Activated effector memory CD4-positive, alpha-beta T cell treated with Interleukin-2 at 50 U/mL for 16 hours (primary cell): ENCODE results near the gene STEAP1B.
"Not testable (repeated sequence)": the region's sequence is repeated elsewhere in the genome, so short reads cannot be mapped to it uniquely, and the experiment has no call there.

Source experiments
- DNase-seq: peaks from one replicate; pipeline ENCODE4 v3.0.0-alpha.2; 2020

Gene STEAP1B

DNA sequence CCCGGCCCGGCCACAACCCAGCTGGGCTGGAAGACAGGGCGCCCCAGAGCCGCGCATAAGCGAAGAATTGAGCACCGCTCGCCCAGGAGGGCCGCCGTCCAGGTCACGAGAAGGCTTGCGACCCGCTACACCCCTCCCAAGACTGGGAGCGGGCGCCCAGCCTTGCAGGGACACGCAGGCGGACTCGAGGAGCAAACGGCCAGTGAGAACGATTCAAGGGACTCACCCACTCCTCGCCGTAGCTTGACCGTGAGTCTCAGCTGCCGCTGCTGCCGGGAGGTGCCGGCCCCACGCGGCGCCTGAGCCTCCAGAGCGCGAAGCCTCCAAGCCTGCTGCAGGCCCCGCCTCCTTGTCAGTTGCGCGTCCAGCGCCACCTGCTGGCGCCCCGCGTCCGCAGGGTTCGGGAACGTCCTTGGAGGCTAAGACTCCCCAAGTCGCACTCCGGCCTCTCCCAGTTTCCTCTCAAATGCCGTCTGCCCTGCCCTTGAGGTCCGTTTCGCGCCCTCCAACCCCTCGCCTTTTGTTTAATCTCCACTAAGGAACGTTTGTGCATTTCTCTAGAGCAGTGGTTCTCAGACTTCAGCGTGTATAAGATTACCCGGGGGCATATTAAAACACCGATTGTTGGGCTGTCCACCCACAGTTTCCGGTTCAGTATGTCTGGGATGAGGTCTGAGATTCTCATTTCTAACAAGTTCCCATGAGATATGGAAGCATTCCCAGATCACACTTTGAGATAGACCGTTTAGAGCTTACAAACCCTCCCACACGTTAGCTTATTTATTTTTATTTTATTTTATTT, at the start of gene STEAP1B:
Gene STEAP1B (minus strand): TSS at position 301 of the 802 bp plus-strand sequence. CDS start 5,333 bp downstream, outside the sequence.
- DNase-seq = peak; percentile 71

DNA sequence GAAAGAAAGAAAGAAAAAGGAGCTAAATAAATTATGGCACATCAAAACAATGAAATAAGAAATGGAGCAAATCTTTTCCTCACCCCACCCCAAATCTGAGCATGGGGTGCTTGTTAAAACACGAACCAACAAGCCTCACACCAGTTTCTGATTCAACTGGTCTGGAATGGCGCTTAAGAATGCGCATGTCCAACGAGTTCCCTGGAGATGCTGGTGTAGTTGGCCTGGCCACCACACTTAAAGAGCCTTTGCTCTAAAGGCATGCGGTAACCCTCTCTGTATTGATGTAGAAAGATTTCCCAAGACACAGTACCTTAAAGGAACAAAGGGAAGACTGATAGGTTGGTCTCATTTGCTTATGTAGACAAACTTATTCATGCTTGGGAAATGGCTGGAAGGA, 49.1 kb upstream of the STEAP1B start:
- no peak for DNase-seq

- DNase-seq = no peak
Observed at GRCh38 chr7:22548313-22548712, 48.3 kb upstream of the STEAP1B start.

- no peak for DNase-seq
Observed at GRCh38 chr7:22546769-22547168, 46.8 kb upstream of the STEAP1B start.

DNA sequence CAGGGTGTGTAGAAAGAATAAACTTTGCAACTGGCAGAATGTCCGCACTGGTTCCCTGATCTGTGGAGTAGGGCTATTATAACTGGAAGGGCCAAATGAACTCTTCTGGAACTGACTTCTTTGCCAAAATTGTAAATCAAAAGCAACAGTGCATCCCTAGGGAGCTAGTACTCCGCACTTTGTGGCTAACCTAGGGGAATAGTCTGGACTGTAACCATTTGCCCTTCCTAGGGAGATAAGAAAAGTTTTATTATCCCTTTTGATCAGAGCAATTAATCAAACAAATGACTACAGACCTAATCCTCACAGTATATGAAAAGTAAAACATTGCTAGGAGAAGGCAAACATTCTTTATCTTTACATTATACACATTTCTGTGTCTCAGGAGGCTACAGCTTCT, 45.5 kb upstream of the STEAP1B start:
- DNase-seq = no peak

DNA sequence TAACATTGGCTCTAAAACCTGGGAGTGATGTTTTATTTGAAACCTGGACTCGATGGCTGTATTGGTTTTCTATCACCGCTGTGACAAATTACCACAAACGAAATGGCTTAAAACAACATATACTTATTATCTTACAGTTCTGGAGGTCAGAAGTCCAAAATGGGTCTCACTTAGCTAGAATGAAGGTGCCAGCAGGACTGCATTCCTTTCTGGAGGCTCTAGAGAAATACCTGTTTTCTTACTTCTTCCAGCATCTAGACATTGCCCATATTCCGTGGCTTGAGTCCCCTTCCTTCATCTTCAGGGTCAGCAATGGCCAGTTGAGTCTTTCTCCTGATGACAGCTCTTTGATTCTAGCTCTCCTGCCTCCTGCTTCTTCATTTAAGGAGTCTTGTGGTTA, 44.3 kb upstream of the STEAP1B start:
- no peak for DNase-seq

DNA sequence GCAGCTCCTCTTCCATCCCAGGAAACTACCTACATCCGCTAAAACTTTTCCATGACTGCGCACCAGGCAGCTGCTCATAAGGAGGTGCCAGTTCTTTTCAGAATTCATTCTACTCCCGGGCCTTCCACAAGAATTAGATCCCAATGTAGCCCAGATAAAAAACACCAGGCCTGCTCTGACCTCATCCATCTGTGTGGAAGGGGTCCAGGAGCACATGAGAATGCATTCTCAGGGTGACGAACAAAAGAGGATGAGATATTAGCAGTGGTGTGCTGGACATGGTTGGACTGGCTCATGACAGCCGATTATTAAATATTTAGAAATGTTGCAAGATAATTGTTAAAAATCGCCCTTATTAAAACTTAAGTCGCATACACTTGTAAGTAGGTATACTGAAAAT, 43.2 kb upstream of the STEAP1B start:
- DNase-seq = no peak

DNA sequence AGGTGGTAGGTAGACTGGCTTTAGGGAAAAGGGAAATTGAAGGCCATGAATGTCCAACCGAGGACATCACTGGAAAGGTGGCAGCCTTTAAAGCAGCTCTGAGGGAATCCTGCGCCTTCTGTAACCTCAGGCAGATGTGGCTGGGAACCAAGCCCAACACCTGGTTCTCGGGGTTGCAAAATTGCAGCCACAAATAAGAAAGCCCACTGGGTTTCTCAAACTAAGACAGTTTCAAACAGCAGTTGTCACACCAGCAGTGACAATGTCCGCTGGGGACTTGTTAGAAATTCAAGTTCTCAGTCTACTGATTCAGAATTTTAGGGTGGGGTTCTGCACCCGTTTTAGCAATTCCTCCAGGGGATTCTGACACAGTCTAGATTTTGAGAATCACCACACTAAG, 42.7 kb upstream of the STEAP1B start:
- DNase-seq = no peak

GRCh38 chr7:22542254-22542653, 42.3 kb upstream of the STEAP1B start:
- DNase-seq = no peak

GRCh38 chr7:22541789-22542188, 41.8 kb upstream of the STEAP1B start:
- no peak for DNase-seq

DNA sequence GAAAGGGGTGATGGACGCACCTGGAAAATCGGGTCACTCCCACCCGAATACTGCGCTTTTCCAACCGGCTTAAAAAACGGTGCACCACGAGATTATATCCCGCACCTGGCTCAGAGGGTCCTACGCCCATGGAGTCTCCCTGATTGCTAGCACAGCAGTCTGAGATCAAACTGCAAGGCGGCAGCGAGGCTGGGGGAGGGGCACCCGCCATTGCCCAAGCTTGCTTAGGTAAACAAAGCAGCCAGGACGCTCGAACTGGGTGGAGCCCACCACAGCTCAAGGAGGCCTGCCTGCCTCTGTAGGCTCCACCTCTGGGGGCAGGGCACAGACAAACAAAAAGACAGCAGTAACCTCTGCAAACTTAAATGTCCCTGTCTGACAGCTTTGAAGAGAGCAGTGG, 28.5 kb upstream of the STEAP1B start:
- DNase-seq = not testable (repeated sequence)

- DNase-seq = not testable (repeated sequence)
Observed at GRCh38 chr7:22524353-22524947, 24.5 kb upstream of the STEAP1B start.

DNA sequence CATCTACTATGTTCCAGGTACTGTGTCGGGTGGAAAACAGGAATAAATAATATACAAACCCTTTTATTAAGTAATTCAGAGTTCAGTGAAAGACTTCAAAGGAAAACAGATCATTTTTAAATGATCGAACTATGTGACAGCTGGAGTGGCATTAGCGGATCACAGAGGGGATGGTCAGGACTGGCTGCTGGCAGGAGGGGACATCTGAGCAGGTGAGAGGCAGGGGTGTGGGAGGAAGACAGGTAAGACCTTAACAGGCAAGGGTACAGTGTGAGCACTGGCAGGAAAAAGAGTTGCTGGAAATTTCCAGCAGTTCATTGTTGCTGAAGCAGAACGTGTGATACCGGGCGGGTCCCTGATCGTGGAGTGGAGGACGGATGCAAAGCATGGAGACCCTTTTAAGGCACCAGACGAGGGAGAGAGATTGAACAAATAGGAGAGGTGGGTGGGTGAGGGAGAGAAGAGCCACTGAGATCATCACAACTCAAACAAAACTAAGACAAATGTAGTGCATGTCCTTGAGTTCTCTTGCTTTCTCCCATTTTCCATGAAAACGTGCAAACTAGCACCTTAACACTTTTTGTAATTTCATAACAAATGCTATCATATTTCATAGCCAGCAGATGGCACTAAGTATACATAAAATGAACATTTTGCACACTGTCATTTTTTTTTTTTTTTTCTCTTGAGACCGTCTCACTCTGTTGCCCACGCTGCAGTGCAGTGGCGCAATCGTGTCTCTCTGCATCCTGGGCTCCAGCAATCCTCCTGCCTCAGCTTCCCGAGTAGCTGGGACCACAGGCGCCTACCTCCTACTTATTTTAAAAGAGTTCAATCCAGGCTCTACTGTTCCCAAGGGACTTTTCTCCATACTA, 23.7 kb upstream of the STEAP1B start:
- not testable (repeated sequence) for DNase-seq

- not testable (repeated sequence) for DNase-seq
Observed at GRCh38 chr7:22519560-22519959, 19.6 kb upstream of the STEAP1B start.

- DNase-seq = not testable (repeated sequence)
Observed at GRCh38 chr7:22516950-22517349, 17.0 kb upstream of the STEAP1B start.

DNA sequence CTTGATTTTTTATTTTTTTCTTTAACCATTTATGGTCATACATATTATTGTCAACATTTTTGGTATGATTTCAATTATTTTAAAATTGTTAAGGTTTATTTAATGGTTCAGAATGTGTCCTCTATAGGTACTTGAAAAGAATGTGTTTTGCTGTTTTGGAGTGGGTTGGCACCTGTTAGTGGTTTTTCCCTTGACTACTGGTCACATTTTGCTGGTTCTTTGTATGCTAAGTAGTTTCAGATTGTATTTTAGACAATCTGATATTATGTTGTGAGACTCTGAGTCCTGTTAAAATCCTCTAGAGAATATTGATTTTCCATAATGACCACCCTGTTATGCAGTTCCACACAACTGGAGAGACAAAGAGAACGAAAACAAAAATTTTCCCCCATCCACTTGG, 15.0 kb upstream of the STEAP1B start:
- not testable (repeated sequence) for DNase-seq

GRCh38 chr7:22507320-22507719, 7.3 kb upstream of the STEAP1B start:
- DNase-seq = not testable (repeated sequence)

DNA sequence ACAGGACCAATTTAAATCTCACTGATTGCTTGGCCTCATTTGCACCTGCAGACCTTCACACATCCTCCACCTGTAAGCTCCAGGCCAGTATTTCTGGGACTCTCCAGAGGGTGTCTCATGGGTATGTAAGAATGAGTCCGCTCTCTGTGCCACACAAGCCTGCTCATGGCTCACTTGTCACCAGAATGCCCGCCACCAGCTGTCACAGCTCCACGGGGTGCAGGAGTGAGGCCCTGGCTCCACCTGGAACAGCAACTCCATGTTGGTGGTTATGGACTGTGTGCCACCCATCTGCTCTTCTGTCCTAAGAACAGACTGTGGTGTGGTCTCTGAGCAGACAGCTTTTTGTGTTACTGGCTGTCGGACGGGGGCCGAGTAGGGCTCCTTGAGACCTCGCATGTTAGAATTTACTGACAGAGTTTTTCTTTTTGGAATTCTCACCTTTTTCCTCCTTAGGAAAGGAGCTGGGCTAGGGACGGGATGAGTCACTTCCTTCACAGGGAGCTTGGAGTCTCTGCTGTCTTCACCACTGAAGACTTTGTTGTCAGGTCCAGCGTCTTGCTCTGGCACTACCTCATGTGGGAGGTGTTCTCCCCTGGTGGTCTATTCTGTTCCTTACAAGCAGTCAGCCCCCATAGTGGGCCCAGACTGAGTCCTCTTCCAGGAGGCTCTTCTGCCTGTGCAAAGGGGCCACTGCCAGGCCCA, 6.5 kb upstream of the STEAP1B start:
- DNase-seq = not testable (repeated sequence)

GRCh38 chr7:22504519-22504918, 4.5 kb upstream of the STEAP1B start:
- DNase-seq = not testable (repeated sequence)

- not testable (repeated sequence) for DNase-seq
Observed at GRCh38 chr7:22502104-22502503, 2.1 kb upstream of the STEAP1B start.

DNA sequence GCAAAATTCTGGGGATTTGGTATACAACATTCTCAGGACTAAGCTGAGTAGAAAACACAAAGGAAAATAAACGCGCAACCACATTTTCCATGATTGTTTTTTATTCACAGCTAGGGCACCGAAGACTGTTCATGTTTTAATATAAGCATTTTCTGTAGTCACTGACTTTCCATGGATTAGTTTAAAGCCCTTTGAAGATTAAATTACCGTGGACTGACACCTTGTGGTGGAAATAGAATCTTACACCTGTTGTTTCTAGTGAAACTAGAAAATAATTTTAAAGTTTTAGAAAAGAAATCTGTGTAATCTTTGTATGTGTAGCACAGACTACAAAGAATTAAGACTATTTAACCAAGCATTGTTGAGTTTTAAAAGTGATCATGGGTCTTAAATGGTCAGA, 1.3 kb upstream of the STEAP1B start:
- DNase-seq = not testable (repeated sequence)

- DNase-seq = no peak
Observed at GRCh38 chr7:22499044-22499443, 944 bp downstream of the STEAP1B start.

DNA sequence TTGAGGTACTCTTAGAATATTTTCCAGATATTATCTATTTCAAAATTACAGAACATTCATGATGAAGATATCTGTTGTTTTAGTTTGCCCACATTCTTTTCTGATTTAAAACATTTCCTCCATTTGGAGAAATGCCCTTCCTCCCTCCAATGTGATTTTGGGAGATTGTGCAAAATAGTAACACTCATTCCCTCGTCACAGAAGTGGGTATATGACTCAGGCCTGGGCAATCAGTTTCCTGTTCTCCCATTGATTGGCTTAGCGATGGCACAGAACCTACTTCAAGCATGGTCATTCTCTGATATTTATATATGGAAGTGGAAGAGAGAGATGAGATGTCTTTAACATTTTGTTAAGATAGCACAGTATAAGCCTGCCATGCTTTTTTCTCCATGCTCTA, 3.1 kb downstream of the STEAP1B start:
- DNase-seq = not testable (repeated sequence)
